GM21360 (cell line): ENCODE data around the gene NGDN.
"Not testable (repeated sequence)": the region's sequence is repeated elsewhere in the genome, so short reads cannot be mapped to it uniquely, and the experiment has no call there.

ENCODE experiments used
- ATAC-seq: cut with Tn5 transposase; IDR thresholded peaks from one replicate; pipeline ENCODE4 v1.9.1; 2021; ENCODE audit warnings: mild to moderate bottlenecking, moderate library complexity; ENCODE audit not compliant: unreplicated experiment

The NGDN gene

GRCh38 chr14:23438101-23438971, 31.2 kb upstream of the NGDN start:
- ATAC-seq = no peak

DNA sequence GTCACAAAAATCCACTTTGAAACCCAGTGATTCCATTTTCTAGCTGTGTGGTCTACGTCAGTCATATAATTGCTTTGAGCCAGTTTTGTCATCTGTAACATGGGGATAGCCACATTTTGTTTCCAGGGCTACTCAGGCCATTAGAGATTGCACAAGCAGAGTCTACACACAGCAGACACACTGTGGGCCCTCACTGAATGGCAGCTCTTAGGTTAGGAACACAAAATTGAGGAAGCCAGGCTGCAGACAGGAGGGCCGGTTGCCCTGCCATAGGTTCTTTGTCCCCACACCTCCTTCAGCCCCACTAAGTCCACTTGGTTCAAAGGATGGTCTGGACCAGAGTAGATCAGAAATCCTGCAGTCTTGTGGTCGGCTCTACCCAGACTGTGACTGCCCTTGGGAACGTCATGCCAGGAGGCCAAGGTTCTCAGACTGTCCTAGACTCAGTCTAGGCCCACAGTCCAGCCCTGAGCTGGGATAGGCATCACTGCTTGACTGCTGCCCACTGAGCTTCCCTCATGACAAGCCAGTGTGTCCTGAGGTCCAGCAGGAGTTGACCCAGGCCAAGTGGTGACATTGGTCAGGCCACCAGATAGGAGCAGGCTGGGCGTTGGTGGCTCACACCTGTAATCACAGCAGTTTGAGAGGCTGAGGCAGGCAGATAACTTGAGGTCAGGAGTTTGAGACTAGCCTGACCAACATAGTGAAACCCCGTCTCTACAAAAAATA, 30.2 kb upstream of the NGDN start:
- no peak for ATAC-seq

DNA sequence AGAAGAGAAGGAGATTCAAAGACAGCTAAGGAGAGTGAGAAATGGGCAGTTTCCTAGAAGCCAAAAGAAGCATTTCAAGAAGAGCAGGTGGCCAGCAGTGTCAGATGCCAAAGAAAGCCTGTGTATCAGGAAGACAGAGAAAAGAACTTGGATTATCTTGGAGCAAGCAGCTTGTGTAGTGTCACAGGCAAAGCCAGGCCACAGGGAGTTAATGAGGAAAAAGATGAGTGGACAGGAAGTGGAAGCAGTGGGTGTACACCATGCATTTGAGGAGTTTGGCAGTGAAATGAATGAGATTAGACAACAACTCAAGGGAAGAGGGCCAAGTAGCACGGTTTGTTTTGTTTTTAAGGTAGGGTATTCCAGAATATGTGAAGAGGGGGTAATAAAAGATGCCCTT, 28.4 kb upstream of the NGDN start:
- no peak for ATAC-seq

DNA sequence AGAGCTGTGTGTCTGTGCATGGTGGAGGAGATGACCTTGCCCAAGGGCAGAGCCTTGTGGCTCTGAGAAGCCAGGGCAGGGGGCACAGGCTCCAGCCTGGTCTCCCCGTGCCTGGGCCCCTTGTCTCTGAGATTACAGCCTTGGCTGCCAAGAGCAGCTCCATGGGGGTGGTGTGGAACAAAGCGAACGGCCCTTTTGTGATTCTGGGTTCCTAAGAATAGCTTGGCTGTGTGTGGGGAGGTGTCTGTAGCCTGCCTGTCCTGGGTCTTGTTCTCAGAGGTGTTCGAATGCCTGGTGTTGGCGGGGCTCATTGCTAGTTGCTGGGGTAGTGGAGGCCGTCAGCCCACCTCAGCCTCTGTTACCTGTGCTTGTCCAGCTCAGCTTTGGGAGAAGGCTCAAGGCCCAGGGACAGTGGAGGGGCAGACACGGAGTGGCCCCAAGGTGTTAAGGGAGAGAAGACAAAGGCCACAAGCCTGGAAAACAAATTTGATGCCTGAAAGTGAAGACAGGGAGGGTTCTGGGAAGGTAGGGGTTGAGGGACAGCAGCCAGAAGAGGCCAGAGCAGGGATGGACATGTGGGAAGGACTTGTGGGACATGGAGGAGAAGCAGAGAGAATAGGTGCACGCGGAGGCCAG, 26.7 kb upstream of the NGDN start:
- no peak for ATAC-seq

GRCh38 chr14:23443411-23443812, 26.1 kb upstream of the NGDN start:
- no peak for ATAC-seq

DNA sequence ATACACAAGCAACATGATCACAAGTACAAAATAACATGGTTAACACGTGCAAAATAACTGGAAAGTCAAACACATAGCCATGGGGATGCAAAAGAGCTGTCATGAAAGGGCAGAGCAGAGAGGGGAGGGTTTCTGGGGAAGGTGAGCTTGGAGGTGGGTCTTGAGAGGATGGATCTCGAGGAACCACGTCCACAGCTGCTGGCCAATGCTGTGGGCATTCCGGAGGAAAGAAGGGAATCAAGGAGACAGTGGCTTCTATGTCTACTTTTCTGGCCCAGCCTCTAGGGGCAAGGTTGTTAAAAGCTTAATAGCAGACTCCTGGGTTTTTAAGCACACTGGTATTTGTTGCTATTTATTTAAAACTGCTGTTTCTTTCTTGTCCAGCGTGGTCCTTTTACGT, 25.6 kb upstream of the NGDN start:
- ATAC-seq = no peak

DNA sequence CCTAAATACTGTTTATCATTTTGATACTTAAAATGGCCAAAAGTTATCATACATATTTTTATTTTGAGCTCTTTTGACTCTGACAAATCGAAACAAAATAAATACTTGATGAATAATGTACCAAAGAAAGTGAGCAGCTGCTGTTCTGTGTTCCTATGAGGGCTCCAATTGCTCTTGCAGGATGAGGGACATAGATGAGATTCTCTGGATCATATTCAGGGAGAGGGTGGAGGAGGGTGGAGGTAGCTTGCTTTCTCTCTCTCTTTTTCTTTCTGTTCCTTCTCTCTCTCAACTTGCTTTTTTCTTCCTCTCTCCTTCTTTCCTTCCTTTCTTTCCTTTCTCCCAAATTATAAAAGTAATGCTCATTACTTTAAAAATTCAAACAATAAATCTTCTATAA, 25.2 kb upstream of the NGDN start:
- ATAC-seq = no peak

DNA sequence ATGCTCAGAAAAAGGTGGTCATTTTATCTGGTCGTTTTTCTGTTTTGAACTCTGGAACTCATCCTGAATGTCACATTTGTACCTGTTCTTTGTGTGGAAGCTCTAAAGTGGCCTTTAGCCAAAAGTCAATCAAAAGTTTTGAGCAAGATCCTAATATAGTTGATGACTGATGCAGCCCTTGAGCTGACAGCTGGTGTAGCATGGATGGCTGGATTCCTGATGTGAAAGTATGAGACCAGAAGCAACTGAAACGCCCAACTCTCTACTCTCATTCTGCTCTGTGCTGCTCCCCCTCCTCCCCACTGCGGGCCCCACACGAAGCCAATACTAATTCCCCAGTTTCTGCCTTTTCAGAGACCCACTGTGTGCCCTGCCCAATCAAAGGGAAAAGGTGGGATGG, 23.7 kb upstream of the NGDN start:
- ATAC-seq = no peak

GRCh38 chr14:23446291-23446851, 23.1 kb upstream of the NGDN start:
- no peak for ATAC-seq

DNA sequence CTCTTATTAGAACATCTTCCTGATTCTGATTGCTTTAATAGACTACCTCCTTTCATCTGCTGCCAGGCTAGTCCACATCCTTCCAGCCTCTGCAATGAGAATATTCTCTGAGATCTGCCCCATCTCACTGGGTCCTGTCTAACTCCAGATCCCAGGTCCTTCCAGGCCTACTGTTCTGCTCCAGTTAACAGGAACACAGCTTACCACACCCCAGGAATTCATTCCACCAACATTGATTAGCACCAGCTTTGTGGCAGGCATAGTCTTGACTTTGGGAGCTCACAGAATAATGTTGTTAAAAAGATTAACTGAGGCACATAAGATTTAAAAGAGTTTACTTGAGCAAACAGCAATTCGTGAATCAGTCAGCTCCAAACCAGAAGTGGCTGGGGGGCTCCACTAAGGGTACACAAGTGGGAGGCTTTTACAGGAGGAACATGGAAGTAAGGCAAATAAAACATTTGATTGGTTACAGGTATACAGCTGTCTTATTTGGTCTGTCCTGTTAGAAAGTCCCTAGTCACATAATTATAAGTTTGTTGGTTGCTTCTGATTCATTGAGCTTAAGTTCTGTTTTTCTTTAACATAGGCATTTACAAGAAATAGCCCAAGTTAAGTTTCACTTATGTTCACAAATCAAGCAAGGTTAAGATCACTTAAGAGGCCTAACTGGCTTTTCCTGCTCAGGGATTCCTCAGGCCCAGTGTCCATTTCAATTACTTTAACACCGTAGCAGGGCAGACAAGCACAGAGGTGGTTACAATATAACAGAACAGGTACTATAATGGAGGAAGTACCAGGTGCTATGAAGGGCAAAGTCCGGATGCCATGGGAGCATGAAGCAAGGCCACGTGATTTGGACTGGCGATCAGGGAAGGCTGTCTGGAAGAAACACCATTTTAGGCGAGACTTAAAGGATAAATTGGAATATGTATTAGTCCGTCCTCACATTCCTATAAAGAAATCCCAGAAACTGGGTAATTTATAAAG, 21.8 kb upstream of the NGDN start:
- ATAC-seq = no peak

DNA sequence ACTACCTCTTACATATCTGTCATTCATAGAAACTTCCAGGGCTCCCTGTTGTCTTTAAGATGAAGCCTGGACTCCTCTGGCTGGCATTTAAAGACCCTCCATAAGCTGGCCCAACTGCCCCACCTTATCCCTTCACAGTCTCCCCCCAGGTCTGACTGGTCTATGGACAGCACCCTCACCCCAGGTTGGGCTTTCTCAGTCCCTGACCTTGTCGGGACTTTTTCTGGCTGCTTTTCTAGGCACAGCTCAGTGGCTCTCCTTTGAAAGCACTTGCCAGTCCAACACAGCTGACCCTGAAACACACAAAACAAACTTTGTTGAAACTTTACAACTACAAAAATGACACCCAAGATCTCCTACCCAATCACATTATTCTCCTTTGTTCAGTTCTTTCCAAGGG, 20.2 kb upstream of the NGDN start:
- ATAC-seq = no peak

DNA sequence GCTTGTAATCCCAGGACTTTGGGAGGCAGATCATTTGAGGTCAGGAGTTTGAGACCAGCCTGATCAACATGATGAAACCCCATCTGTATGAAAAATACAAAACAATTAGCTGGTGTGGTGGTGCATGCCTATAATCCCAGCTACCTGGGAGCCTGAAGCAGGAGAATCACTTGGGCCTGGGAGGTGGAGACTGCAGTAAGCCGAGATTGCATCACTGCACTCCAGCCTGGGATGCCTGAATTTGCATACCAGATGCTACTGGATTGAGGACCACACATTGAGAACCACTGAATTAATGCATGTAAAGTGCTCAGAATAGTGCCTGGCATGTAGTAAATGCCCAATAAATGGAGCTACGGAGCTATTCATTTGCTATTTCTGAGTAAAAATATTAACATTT, 19.1 kb upstream of the NGDN start:
- no peak for ATAC-seq

- ATAC-seq = no peak
Observed at GRCh38 chr14:23452237-23452636, 17.3 kb upstream of the NGDN start.

- no peak for ATAC-seq
Observed at GRCh38 chr14:23454445-23454856, 15.1 kb upstream of the NGDN start.

- not testable (repeated sequence) for ATAC-seq
Observed at GRCh38 chr14:23456883-23457586, 12.5 kb upstream of the NGDN start.

GRCh38 chr14:23457587-23458445, 11.7 kb upstream of the NGDN start:
- ATAC-seq = no peak

DNA sequence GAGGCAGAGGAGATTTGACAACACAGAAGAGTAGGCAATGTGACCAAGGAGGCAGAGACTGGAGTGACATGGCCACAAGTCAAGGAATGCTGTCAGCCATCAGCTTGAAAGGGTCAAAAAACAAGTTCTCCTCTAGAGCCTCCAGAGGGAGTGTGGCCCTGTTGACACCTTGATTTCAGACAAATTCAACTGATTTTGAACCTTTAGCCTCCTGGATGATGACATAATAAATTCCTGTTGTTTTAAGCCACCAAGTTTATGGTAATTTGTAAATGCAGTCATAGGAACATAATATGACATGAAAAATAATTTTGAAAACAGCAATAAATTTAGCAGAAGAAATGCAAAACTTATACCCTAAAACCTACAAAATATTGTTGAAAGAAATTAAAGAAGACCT, 8.5 kb upstream of the NGDN start:
- no peak for ATAC-seq

DNA sequence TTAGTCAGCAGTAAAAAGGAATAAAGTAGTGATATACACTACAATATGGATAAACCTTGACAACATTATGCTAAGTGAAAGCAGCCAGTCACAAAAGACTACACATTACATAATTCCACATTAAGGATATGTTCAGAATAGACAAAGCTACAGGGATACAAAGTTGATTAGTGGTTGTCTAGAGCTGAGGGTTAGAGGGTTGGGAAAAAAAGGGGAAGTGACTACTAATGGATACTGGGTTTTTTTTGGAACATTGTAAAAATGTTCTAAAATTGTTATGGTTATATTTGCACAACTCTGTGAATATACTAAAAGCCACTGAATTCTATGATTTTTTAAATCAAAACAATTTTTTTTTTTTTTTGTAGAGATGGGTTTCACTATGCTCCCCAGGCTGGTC, 4.8 kb upstream of the NGDN start:
- ATAC-seq = no peak

- ATAC-seq = no peak
Observed at GRCh38 chr14:23465261-23465660, 4.2 kb upstream of the NGDN start.
